ENCODE measurements around the gene ARL6IP4.

ARL6IP4 gene

DNA sequence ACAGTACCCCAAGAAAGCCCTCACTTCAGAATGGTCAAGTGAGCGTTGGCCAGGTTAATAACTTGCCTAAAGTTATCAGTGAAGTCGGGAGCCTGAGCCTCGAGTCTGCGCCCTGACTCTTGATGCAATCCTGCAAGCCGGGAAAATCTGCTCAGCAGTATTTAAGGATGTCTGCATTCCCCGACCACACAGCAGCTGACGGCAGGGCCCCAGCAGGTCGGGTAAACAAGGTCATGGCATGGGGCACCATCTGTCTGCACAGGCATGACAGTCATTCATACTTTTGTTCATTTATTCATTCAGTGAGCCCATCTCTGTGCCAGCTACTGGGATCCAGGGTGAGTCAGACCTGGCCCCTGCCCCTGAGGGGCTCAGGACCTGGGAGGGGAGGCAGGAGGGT lies 25.3 kb upstream of the ARL6IP4 start:
- Histone ChIP-seq H3K4me2 (ENCODE audit: low read length) (no peak overlapping the region), H3K4me1 (no peaks in the 10 kb centered on the region), H3K4me3 (ENCODE audit: low read depth, low read length) (no peak overlapping the region), H3K27me3 (ENCODE audit: control insufficient read depth, insufficient read depth, low read length) (no peaks in the 10 kb centered on the region), H3K36me3 (ENCODE audit: control insufficient read depth, insufficient read depth, low read length) (no peaks in the 10 kb centered on the region), H3K9ac (no peak overlapping the region), H2AFZ (no peak overlapping the region), H3K9me3 (ENCODE audit: control insufficient read depth, low read length) (no peaks in the 10 kb centered on the region), H3K79me2 (peaks cover 6% of the 10 kb centered on the region), H3K27ac (no peak overlapping the region)
- TF ChIP-seq, protein P1, sequence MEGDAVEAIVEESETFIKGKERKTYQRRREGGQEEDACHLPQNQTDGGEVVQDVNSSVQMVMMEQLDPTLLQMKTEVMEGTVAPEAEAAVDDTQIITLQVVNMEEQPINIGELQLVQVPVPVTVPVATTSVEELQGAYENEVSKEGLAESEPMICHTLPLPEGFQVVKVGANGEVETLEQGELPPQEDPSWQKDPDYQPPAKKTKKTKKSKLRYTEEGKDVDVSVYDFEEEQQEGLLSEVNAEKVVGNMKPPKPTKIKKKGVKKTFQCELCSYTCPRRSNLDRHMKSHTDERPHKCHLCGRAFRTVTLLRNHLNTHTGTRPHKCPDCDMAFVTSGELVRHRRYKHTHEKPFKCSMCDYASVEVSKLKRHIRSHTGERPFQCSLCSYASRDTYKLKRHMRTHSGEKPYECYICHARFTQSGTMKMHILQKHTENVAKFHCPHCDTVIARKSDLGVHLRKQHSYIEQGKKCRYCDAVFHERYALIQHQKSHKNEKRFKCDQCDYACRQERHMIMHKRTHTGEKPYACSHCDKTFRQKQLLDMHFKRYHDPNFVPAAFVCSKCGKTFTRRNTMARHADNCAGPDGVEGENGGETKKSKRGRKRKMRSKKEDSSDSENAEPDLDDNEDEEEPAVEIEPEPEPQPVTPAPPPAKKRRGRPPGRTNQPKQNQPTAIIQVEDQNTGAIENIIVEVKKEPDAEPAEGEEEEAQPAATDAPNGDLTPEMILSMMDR (IDR thresholded peaks at IDR 0.05), result no peak

DNA sequence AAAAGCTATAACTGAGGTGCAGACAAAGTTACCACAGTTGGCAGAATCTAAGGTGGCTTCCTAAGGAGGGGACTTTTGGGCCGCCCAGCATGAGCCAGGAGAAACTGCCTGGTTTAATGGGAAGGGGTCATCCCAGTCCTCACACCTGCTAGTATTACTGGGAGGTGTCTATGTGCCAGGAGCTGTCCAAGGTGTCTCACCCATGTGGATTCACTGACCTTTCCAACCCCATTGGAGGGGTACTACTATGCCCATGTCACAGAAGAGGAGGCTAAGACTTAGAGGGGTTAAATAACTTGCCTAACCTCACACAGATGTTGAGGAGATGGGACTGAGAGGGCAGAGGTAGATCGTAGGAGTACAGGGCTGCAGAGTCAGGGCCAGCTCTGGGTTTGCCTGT lies 24.4 kb upstream of the ARL6IP4 start:
- no peak overlapping the region for H3K4me3 ChIP-seq (ENCODE audit: low read depth, low read length)
- H3K27ac ChIP-seq, result no peak overlapping the region
- H3K4me1 ChIP-seq, result no peaks in the 10 kb centered on the region
- H3K27me3 ChIP-seq (ENCODE audit: control insufficient read depth, insufficient read depth, low read length), result no peaks in the 10 kb centered on the region
- H3K79me2 ChIP-seq, result peaks cover 6% of the 10 kb centered on the region
- no peak overlapping the region for H2AFZ ChIP-seq
- no peak overlapping the region for H3K9ac ChIP-seq
- no peaks in the 10 kb centered on the region for H3K36me3 ChIP-seq (ENCODE audit: control insufficient read depth, insufficient read depth, low read length)
- no peaks in the 10 kb centered on the region for H3K9me3 ChIP-seq (ENCODE audit: control insufficient read depth, low read length)
- TF ChIP-seq, protein P1 (IDR thresholded peaks at IDR 0.05), result no peak
- H3K4me2 ChIP-seq (ENCODE audit: low read length), result no peak overlapping the region

GRCh38 chr12:122958198-122958888 lies 22.1 kb upstream of the ARL6IP4 start:
- Histone ChIP-seq H2AFZ (no peak overlapping the region), H3K4me1 (peaks cover under 1% of the 10 kb centered on the region), H3K9ac (no peak overlapping the region), H3K27ac (no peak overlapping the region), H3K79me2 (peaks cover 4% of the 10 kb centered on the region), H3K9me3 (ENCODE audit: control insufficient read depth, low read length) (no peaks in the 10 kb centered on the region), H3K36me3 (ENCODE audit: control insufficient read depth, insufficient read depth, low read length) (no peaks in the 10 kb centered on the region), H3K4me3 (ENCODE audit: low read depth, low read length) (no peak overlapping the region), H3K4me2 (ENCODE audit: low read length) (no peak overlapping the region), H3K27me3 (ENCODE audit: control insufficient read depth, insufficient read depth, low read length) (no peaks in the 10 kb centered on the region)
- TF ChIP-seq, protein P1 (IDR thresholded peaks at IDR 0.05), result no peak

- no peaks in the 10 kb centered on the region for H3K36me3 ChIP-seq (ENCODE audit: control insufficient read depth, insufficient read depth, low read length)
- no peak overlapping the region for H2AFZ ChIP-seq
- H3K79me2 ChIP-seq, result peaks cover 9% of the 10 kb centered on the region
- H3K9ac ChIP-seq, result no peak overlapping the region
- H3K27ac ChIP-seq, result no peak overlapping the region
- TF ChIP-seq, protein P1 (IDR thresholded peaks at IDR 0.05), result no peak
- H3K9me3 ChIP-seq (ENCODE audit: control insufficient read depth, low read length), result no peaks in the 10 kb centered on the region
- H3K4me3 ChIP-seq (ENCODE audit: low read depth, low read length), result no peak overlapping the region
- no peaks in the 10 kb centered on the region for H3K27me3 ChIP-seq (ENCODE audit: control insufficient read depth, insufficient read depth, low read length)
- H3K4me2 ChIP-seq (ENCODE audit: low read length), result no peak overlapping the region
- peaks cover 12% of the 10 kb centered on the region for H3K4me1 ChIP-seq
These were observed 20.8 kb upstream of the ARL6IP4 start for GRCh38 chr12:122959566-122960192.

GRCh38 chr12:122960193-122960569 lies 20.3 kb upstream of the ARL6IP4 start:
- no peak overlapping the region for H2AFZ ChIP-seq
- no peak overlapping the region for H3K9ac ChIP-seq
- no peaks in the 10 kb centered on the region for H3K36me3 ChIP-seq (ENCODE audit: control insufficient read depth, insufficient read depth, low read length)
- no peak overlapping the region for H3K4me2 ChIP-seq (ENCODE audit: low read length)
- no peaks in the 10 kb centered on the region for H3K27me3 ChIP-seq (ENCODE audit: control insufficient read depth, insufficient read depth, low read length)
- no peak overlapping the region for H3K4me3 ChIP-seq (ENCODE audit: low read depth, low read length)
- peaks cover 13% of the 10 kb centered on the region for H3K4me1 ChIP-seq
- H3K9me3 ChIP-seq (ENCODE audit: control insufficient read depth, low read length), result no peaks in the 10 kb centered on the region
- TF ChIP-seq, protein P1 (IDR thresholded peaks at IDR 0.05), result no peak
- H3K79me2 ChIP-seq, result peaks cover 9% of the 10 kb centered on the region
- H3K27ac ChIP-seq, result no peak overlapping the region

Data from parathyroid adenoma (tissue), 2 donors.